Liver (tissue), 9 donors: ENCODE data around the gene AP1S3. TPM values are rescaled to one million over a fixed set of nuclear protein-coding genes. Genes with fewer than 3 reads are reported as not detected.
"Not testable (repeated sequence)": the region's sequence is repeated elsewhere in the genome, so short reads cannot be mapped to it uniquely, and the experiment has no call there.

Experiments used
- DNase-seq: peaks from one replicate; pipeline ENCODE4 v3.0.0-alpha.2; 2017; ENCODE audit warnings: low spot score
- H3K27ac ChIP-seq, 2 donors: one replicate each; pipeline ENCODE4 v1.7.0; 2013; ENCODE audit warnings: inconsistent platforms in 2 of 2, low read length in 2 of 2, control low read depth in 1 of 2, low read depth in 1 of 2, mild to moderate bottlenecking in 1 of 2
- H3K27me3 ChIP-seq, 4 donors: one replicate each; pipeline versions ENCODE4 v1.6.1 to v1.7.0; 2013; ENCODE audit warnings: low read length in 3 of 4, inconsistent platforms in 1 of 4, mild to moderate bottlenecking in 1 of 4, moderate library complexity in 1 of 4; ENCODE audit not compliant: control insufficient read depth in 4 of 4, insufficient read depth in 4 of 4
- H3K36me3 ChIP-seq, 4 donors: one replicate each; pipeline versions ENCODE4 v1.6.1 to v1.7.0; 2013; ENCODE audit warnings: low read length in 3 of 4, mild to moderate bottlenecking in 3 of 4, low read depth in 1 of 4, moderate library complexity in 1 of 4; ENCODE audit not compliant: control insufficient read depth in 4 of 4, insufficient read depth in 3 of 4
- H3K4me1 ChIP-seq, 4 donors: one replicate each; pipeline versions ENCODE4 v1.6.1 to v1.7.0; 2013; ENCODE audit warnings: low read length in 3 of 4, mild to moderate bottlenecking in 3 of 4, moderate library complexity in 1 of 4; ENCODE audit not compliant: control insufficient read depth in 4 of 4, insufficient read depth in 4 of 4
- H3K4me3 ChIP-seq, 3 donors: one replicate each; pipeline versions ENCODE4 v1.6.1 to v1.7.0; 2013; ENCODE audit warnings: low read length in 3 of 3, control low read depth in 1 of 3, low read depth in 1 of 3, mild to moderate bottlenecking in 1 of 3
- H3K9ac ChIP-seq, 2 donors: one replicate each; pipeline ENCODE4 v1.7.0; 2013; ENCODE audit warnings: low read length in 2 of 2, mild to moderate bottlenecking in 2 of 2, moderate library complexity in 2 of 2, control low read depth in 1 of 2, low read depth in 1 of 2
- H3K9me3 ChIP-seq, 4 donors: one replicate each; pipeline versions ENCODE4 v1.6.1 to v1.7.0; 2013; ENCODE audit warnings: low read length in 3 of 4; ENCODE audit not compliant: control insufficient read depth in 4 of 4
- CTCF ChIP-seq: fragments of 150-350 bp; IDR thresholded peaks from 2 replicates; pipeline ENCODE4 v1.5.1; 2017; ENCODE audit warnings: improper control_type of control experiment, low read depth, low read length; ENCODE audit not compliant: missing input control
- EGR1 ChIP-seq, 2 donors: IDR thresholded peaks; 2 replicates each; pipeline ENCODE4 v1.6.1; 2016 to 2018; ENCODE audit warnings: antibody characterized with exemption in 2 of 2, low read depth in 2 of 2
- FOXA1 ChIP-seq: IDR thresholded peaks from 2 replicates; pipeline ENCODE4 v1.6.1; 2016; ENCODE audit warnings: antibody characterized with exemption
- GABPA ChIP-seq, 2 donors: IDR thresholded peaks in 1 of 2; conservative IDR thresholded peaks in 1 of 2; 2 replicates each; pipeline ENCODE4 v1.6.1; 2016; ENCODE audit warnings: antibody characterized with exemption in 2 of 2, mild to moderate bottlenecking in 1 of 2, moderate library complexity in 1 of 2
- HNF4A ChIP-seq, 2 donors: conservative IDR thresholded peaks; 2 replicates each; pipeline ENCODE4 v1.6.1; 2016; ENCODE audit warnings: antibody characterized with exemption in 2 of 2, mild to moderate bottlenecking in 2 of 2
- NR2F2 ChIP-seq: IDR thresholded peaks from 2 replicates; pipeline ENCODE4 v1.6.1; 2016; ENCODE audit warnings: antibody characterized with exemption
- RAD21 ChIP-seq, 2 donors: IDR thresholded peaks; 2 replicates each; pipeline ENCODE4 v1.6.1; 2016; ENCODE audit warnings: antibody characterized with exemption in 2 of 2, mild to moderate bottlenecking in 2 of 2
- RXRA ChIP-seq, 2 donors: IDR thresholded peaks; 2 replicates each; pipeline ENCODE4 v1.6.1; 2017 to 2018; ENCODE audit warnings: antibody characterized with exemption in 2 of 2, mild to moderate bottlenecking in 1 of 2
- WGBS: extraction: QIAGEN DNeasy Blood & Tissue Kit; methylation state at CpG from one replicate; pipeline ENCODE4 v1.1.7; 2013; 5-methylcytosine and 5-hydroxymethylcytosine counted together
- polyA plus RNA-seq, 2 donors: library from polyadenylated mRNA; stranded (reverse) in 1 of 2; unstranded in 1 of 2; fragments of 200-250 nt in 1 of 2; fragments of >200 nt in 1 of 2; fragmentation: Nextera tagmentation in 1 of 2; extraction: Ambion mirVana in 1 of 2; gene quantifications; one replicate each; pipeline versions ENCODE4 v1.2.1 to v1.2.3, GENCODE V29; 2013 to 2015
- total RNA-seq, 2 donors: library from RNA; depleted of rRNA; stranded (reverse); fragments of >200 nt; gene quantifications; one replicate each; pipeline ENCODE4 v1.2.3, GENCODE V29; 2014
- TF ChIP-seq, protein P1 (sequence below): IDR thresholded peaks from 2 replicates; pipeline ENCODE4 v1.6.1; 2016; ENCODE audit warnings: antibody characterized with exemption, mild to moderate bottlenecking
- TF ChIP-seq, protein P2 (sequence below): IDR thresholded peaks from 2 replicates; pipeline ENCODE4 v1.6.1; 2016; ENCODE audit warnings: antibody characterized with exemption
- donor health status: healthy.
- donor health status: healthy.
- donor health status: healthy.
- donor health status: healthy.
- donor health status: healthy.

The AP1S3 gene
- total and polyA plus RNA-seq, 4 donors, result 1.1 to 3.8 (median 2.4) TPM

DNA sequence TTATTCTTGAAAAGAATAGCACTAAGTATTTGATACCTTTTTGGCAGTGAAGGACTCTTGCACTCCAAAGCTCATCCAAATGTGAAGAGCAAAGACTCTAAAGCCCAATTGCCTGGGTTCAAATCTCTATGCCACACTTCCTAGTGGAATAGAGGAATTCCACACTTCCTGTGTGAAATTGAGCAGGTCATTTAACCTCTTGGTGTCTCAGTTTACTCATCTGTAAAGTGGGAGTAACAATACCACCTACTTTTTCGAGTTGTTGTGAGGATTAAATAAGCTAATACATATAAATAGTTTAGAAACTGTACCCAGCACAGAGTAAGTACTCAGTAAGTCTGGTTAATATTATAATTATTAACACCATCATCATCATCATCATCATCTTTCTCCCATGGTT is 72.6 kb downstream of the AP1S3 start:
- 91% methylated on average over 1 of the region's 1 CpG for WGBS
- Histone ChIP-seq H3K27me3 (no peaks in the 10 kb centered on the region), H3K9ac (no peak overlapping the region), H3K4me1 (no peaks in the 10 kb centered on the region), H3K36me3 (no peaks in the 10 kb centered on the region), H3K9me3 (no peaks in the 10 kb centered on the region), H3K4me3 (no peak overlapping the region), H3K27ac (no peak overlapping the region)
- no peak for TF ChIP-seq CTCF
- TF ChIP-seq EGR1 (IDR thresholded peaks at IDR 0.05; ENCODE audit: low read depth in 2 of 2), result no peak
- TF ChIP-seq NR2F2, result no peak
- TF ChIP-seq, protein P1, sequence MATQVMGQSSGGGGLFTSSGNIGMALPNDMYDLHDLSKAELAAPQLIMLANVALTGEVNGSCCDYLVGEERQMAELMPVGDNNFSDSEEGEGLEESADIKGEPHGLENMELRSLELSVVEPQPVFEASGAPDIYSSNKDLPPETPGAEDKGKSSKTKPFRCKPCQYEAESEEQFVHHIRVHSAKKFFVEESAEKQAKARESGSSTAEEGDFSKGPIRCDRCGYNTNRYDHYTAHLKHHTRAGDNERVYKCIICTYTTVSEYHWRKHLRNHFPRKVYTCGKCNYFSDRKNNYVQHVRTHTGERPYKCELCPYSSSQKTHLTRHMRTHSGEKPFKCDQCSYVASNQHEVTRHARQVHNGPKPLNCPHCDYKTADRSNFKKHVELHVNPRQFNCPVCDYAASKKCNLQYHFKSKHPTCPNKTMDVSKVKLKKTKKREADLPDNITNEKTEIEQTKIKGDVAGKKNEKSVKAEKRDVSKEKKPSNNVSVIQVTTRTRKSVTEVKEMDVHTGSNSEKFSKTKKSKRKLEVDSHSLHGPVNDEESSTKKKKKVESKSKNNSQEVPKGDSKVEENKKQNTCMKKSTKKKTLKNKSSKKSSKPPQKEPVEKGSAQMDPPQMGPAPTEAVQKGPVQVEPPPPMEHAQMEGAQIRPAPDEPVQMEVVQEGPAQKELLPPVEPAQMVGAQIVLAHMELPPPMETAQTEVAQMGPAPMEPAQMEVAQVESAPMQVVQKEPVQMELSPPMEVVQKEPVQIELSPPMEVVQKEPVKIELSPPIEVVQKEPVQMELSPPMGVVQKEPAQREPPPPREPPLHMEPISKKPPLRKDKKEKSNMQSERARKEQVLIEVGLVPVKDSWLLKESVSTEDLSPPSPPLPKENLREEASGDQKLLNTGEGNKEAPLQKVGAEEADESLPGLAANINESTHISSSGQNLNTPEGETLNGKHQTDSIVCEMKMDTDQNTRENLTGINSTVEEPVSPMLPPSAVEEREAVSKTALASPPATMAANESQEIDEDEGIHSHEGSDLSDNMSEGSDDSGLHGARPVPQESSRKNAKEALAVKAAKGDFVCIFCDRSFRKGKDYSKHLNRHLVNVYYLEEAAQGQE, result no peak
- no peak for TF ChIP-seq FOXA1
- no peak for TF ChIP-seq RAD21 (IDR thresholded peaks at IDR 0.05)
- no peak for DNase-seq

- Histone ChIP-seq H3K9ac (no peak overlapping the region), H3K27ac (no peak overlapping the region), H3K36me3 (no peaks in the 10 kb centered on the region), H3K4me3 (no peak overlapping the region), H3K27me3 (no peaks in the 10 kb centered on the region), H3K4me1 (peaks cover 0 to 2% (median 0%) of the 10 kb centered on the region in 4 donors), H3K9me3 (no peaks in the 10 kb centered on the region)
- TF ChIP-seq GABPA (IDR thresholded peaks at IDR 0.05 in 1 of 2, conservative IDR thresholded peaks at IDR 0.05 in 1 of 2) (no peak), EGR1 (IDR thresholded peaks at IDR 0.05; ENCODE audit: low read depth in 2 of 2) (no peak), HNF4A (conservative IDR thresholded peaks at IDR 0.05) (no peak), CTCF (no peak), RXRA (IDR thresholded peaks at IDR 0.05) (no peak)
- TF ChIP-seq, protein P2, sequence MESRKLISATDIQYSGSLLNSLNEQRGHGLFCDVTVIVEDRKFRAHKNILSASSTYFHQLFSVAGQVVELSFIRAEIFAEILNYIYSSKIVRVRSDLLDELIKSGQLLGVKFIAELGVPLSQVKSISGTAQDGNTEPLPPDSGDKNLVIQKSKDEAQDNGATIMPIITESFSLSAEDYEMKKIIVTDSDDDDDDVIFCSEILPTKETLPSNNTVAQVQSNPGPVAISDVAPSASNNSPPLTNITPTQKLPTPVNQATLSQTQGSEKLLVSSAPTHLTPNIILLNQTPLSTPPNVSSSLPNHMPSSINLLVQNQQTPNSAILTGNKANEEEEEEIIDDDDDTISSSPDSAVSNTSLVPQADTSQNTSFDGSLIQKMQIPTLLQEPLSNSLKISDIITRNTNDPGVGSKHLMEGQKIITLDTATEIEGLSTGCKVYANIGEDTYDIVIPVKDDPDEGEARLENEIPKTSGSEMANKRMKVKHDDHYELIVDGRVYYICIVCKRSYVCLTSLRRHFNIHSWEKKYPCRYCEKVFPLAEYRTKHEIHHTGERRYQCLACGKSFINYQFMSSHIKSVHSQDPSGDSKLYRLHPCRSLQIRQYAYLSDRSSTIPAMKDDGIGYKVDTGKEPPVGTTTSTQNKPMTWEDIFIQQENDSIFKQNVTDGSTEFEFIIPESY, result no peak
- 97% methylated on average over 1 of the region's 1 CpG for WGBS
- DNase-seq, result no peak
Observed at GRCh38 chr2:223762853-223763252, 74.5 kb downstream of the AP1S3 start.

DNA sequence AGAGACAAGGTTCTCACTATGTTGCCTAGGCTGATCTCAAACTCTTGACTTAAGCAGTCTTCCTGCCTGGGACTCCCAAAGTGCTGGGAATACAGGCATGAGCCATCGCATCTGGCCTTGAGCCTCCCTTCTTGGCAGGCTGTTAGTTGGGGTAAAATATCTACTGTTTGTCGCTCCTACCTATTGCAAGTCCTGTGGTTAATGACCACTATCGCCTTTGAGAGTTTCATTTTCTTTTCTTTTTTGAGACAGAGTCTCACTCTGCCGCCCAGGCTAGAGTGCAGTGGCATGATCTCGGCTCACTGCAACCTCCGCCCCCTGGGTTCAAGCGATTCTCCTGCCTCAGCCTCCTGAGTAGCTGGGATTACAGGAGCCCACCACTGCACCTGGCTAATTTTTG is 75.6 kb downstream of the AP1S3 start:
- not testable (repeated sequence) for H3K4me1 ChIP-seq, DNase-seq, H3K9ac ChIP-seq, H3K4me3 ChIP-seq, H3K36me3 ChIP-seq, H3K27me3 ChIP-seq, H3K27ac ChIP-seq, H3K9me3 ChIP-seq
- WGBS, result 89% methylated on average over 7 of the region's 7 CpGs
